Natural killer cell (primary cell): ENCODE measurements around the gene PRR35. TPM values are rescaled to one million over a fixed set of nuclear protein-coding genes. Genes with fewer than 3 reads are reported as not detected.

Experiments used
- ATAC-seq, 3 donors: fragments of 150-1000 bp in 2 of 3; fragments of 200-7000 bp in 1 of 3; cut with Tn5 transposase; 1 replicate in 1 of 3; 2 replicates in 2 of 3; pipeline ENCODE4 v1.10.0; 2021; ENCODE audit warnings: mild to moderate bottlenecking in 2 of 3, moderate library complexity in 2 of 3
- DNase-seq, 2 donors: peaks; one replicate each; pipeline versions ENCODE4 v3.0.0 to v3.0.0-alpha.2; 2013 to 2021; ENCODE audit warnings: mixed read lengths in 1 of 2
- H3K27ac ChIP-seq: one replicate; pipeline ENCODE4 v1.5.1; 2013; ENCODE audit warnings: mild to moderate bottlenecking, low read length
- H3K27me3 ChIP-seq: one replicate; pipeline ENCODE4 v1.6.1; 2013; ENCODE audit warnings: low read length; ENCODE audit not compliant: control insufficient read depth, insufficient read depth
- H3K36me3 ChIP-seq: one replicate; pipeline ENCODE4 v1.6.1; 2013; ENCODE audit warnings: low read length; ENCODE audit not compliant: control insufficient read depth, insufficient read depth
- H3K4me1 ChIP-seq: one replicate; pipeline ENCODE4 v1.6.1; 2013; ENCODE audit warnings: low read length; ENCODE audit not compliant: control insufficient read depth, insufficient read depth
- H3K4me3 ChIP-seq: one replicate; pipeline ENCODE4 v1.5.1; 2013; ENCODE audit warnings: low read length
- H3K9me3 ChIP-seq: one replicate; pipeline ENCODE4 v1.6.1; 2013; ENCODE audit warnings: low read length; ENCODE audit not compliant: control insufficient read depth, insufficient read depth
- H3K27ac Mint-ChIP-seq, 2 donors: one replicate each; pipeline ENCODE4 v1.8.0; 2022; ENCODE audit warnings: mild to moderate bottlenecking in 2 of 2, mixed read lengths in 2 of 2, moderate library complexity in 1 of 2
- H3K27me3 Mint-ChIP-seq, 2 donors: one replicate each; pipeline ENCODE4 v1.8.0; 2022; ENCODE audit warnings: low read depth in 2 of 2, mixed read lengths in 2 of 2
- H3K36me3 Mint-ChIP-seq: one replicate; pipeline ENCODE4 v1.8.0; 2022; ENCODE audit warnings: mixed read lengths
- H3K4me1 Mint-ChIP-seq, 2 donors: one replicate each; pipeline ENCODE4 v1.8.0; 2022; ENCODE audit warnings: mixed read lengths in 2 of 2
- H3K4me3 Mint-ChIP-seq: one replicate; pipeline ENCODE4 v1.8.0; 2022; ENCODE audit warnings: mild to moderate bottlenecking, moderate library complexity, mixed read lengths
- H3K9me3 Mint-ChIP-seq, 2 donors: one replicate each; pipeline ENCODE4 v1.8.0; 2022; ENCODE audit warnings: mixed read lengths in 2 of 2
- WGBS: methylation state at CpG from one replicate; pipeline ENCODE4 v1.1.7; 2013; ENCODE audit warnings: missing lambda C conversion rate; ENCODE audit not compliant: insufficient coverage; 5-methylcytosine and 5-hydroxymethylcytosine counted together
- intact Hi-C: fragments of 100-400 bp; cut with micrococcal nuclease; formaldehyde crosslinking; loops from one replicate; pipeline ENCODE4 v1.14.2; 2022
- total RNA-seq, 4 donors: library from RNA; stranded (reverse); fragments of 120-200 nt in 1 of 4; gene quantifications; one replicate each; pipeline versions ENCODE4 v1.2.3 to v1.2.4, GENCODE V29; 2013 to 2022
- TF ChIP-seq, protein P1 (sequence below): fragments of 200-600 bp; IDR thresholded peaks from one replicate; pipeline ENCODE4 v1.8.0; 2022; ENCODE audit warnings: antibody characterized with exemption

Gene PRR35
- total RNA-seq, 3 donors from 2014 or later (not counting 1 experiment from before 2014, with no cell fraction given): 0.20 TPM; not detected in 2

DNA sequence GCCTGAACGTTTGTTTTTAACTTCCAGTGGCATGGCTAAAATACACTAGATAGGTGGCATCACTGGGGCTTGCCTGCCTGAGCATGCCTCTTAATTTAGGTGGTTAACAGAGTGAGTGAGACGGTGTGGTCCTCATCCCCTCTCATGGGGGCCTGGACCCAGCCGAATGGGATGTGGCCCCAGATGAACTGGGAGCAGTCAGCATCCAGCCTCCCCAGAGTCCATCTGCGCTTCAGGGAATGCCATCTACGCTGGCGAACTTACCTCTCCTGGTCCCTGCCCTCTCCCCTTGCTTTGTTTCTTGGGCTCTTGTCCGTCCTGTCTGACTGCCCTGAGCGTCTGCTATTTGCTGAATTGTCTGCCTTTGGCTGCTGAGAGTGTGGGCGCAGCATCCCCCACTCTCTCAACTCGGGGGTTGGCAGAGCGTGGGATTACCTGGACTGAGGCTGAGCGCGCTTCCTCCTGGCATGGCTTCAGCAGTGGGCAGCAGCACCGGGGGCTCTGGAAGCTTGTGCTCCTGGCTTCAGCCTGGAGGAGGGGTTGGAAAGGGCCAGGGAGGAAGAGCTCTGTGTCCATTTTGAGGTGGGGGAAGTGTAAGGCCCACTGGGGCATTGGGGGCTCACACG lies 31.8 kb downstream of the PRR35 start:
- Histone ChIP-seq H3K4me1 (peaks cover 45% of the 10 kb centered on the region), H3K4me3 (no peak overlapping the region), H3K36me3 (no peaks in the 10 kb centered on the region), H3K27me3 (no peaks in the 10 kb centered on the region), H3K9me3 (no peaks in the 10 kb centered on the region), H3K27ac (no peak overlapping the region)
- peak overlapping the region; percentile 91 for H3K4me3 Mint-ChIP-seq
- 95% methylated on average over 15 of the region's 15 CpGs for WGBS
- H3K9me3 Mint-ChIP-seq: no peaks in the 10 kb centered on the region
- DNase-seq (no peak), ATAC-seq (no peak)
- H3K27ac Mint-ChIP-seq: peak overlapping the region in 1 of 2 donors; percentile 74
- no peaks in the 10 kb centered on the region for H3K36me3 Mint-ChIP-seq
- TF ChIP-seq, protein P1, sequence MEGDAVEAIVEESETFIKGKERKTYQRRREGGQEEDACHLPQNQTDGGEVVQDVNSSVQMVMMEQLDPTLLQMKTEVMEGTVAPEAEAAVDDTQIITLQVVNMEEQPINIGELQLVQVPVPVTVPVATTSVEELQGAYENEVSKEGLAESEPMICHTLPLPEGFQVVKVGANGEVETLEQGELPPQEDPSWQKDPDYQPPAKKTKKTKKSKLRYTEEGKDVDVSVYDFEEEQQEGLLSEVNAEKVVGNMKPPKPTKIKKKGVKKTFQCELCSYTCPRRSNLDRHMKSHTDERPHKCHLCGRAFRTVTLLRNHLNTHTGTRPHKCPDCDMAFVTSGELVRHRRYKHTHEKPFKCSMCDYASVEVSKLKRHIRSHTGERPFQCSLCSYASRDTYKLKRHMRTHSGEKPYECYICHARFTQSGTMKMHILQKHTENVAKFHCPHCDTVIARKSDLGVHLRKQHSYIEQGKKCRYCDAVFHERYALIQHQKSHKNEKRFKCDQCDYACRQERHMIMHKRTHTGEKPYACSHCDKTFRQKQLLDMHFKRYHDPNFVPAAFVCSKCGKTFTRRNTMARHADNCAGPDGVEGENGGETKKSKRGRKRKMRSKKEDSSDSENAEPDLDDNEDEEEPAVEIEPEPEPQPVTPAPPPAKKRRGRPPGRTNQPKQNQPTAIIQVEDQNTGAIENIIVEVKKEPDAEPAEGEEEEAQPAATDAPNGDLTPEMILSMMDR: no peak
- peaks cover 17 to 60% of the 10 kb centered on the region in 2 donors for H3K4me1 Mint-ChIP-seq
- intact Hi-C loops: no loop called here
- no peaks in the 10 kb centered on the region for H3K27me3 Mint-ChIP-seq

DNA sequence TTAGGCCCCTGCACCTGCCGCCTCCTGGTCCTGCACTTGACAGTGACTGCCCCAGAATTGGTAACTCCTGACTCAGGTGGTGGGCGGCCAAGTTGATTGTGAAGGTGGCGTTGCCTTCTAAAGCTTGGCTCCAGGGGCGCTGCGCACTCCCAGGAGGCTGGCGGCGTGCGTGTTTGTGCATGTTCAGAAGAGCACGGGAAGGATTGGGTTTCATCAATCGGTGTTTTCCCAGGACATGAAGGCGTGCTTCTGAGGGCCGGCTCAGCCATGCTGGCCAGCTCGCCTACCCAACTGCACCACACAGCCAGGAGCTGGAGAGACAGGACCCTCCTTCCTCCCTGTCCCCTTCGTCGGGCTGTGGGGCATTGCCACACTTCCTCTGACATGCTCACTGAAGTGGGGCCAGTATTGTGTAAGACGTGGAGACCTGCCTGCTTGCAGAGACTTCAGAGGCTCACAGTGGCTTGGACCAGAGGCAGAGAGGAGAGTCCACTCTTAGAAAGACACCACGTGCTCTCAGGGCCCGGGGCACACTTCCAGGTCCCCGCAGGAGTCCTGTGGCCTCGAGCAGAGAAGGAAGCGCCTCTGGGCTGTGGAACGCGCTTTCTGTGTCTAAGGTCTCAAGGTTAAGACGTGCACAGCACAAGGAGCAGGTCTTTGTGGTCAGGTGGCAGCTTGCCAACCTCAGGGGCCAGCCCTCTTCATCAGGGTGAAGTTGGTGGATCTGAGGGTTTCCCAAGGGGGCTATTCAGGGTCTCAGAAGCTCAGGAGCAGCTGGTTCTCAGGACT lies 32.5 kb downstream of the PRR35 start:
- WGBS: 69% methylated on average over 24 of the region's 24 CpGs
- Histone ChIP-seq H3K36me3 (no peaks in the 10 kb centered on the region), H3K4me1 (peaks cover 41% of the 10 kb centered on the region), H3K27ac (no peak overlapping the region), H3K9me3 (no peaks in the 10 kb centered on the region), H3K27me3 (no peaks in the 10 kb centered on the region), H3K4me3 (no peak overlapping the region)
- Mint-ChIP-seq H3K9me3 (no peaks in the 10 kb centered on the region), H3K4me1 (peaks cover 17 to 61% of the 10 kb centered on the region in 2 donors), H3K4me3 (no peak overlapping the region), H3K36me3 (no peaks in the 10 kb centered on the region), H3K27ac (peak overlapping the region in 1 of 2 donors; percentile 36), H3K27me3 (no peaks in the 10 kb centered on the region)
- TF ChIP-seq, protein P1: no peak
- ATAC-seq: no peak
- intact Hi-C loops: no loop called here
- DNase-seq: no peak

DNA sequence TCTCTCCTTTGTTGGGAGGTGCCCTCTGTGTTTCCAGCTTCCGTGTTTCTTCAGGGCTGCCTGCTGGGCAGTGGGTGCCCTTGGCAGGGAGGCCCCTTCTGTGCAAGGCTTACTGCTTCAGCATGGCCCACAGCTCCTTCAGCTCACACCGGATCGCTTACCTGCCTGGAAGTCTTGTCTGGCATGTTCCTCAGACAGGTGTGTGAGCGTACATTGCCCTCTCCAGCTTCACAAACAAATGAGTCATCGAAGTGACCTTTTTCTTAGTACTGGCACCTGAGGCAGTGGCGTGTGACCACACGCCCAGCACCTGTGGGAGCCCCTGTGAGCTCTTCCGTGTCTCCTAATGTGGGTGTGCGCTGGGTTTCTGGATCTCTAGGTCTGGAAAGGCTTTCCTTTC lies 33.2 kb downstream of the PRR35 start:
- no peaks in the 10 kb centered on the region for H3K9me3 ChIP-seq
- H3K4me1 ChIP-seq: peaks cover 34% of the 10 kb centered on the region
- intact Hi-C loops: no loop called here
- 88% methylated on average over 9 of the region's 9 CpGs for WGBS
- Mint-ChIP-seq H3K4me1 (peaks cover 17 to 57% of the 10 kb centered on the region in 2 donors), H3K36me3 (no peaks in the 10 kb centered on the region), H3K4me3 (no peak overlapping the region), H3K27me3 (no peaks in the 10 kb centered on the region), H3K9me3 (no peaks in the 10 kb centered on the region), H3K27ac (peak overlapping the region in 1 of 2 donors; percentile 36)
- H3K27ac ChIP-seq: no peak overlapping the region
- TF ChIP-seq, protein P1: no peak
- ATAC-seq (no peak), DNase-seq (no peak)
- H3K36me3 ChIP-seq: no peaks in the 10 kb centered on the region
- no peaks in the 10 kb centered on the region for H3K27me3 ChIP-seq
- no peak overlapping the region for H3K4me3 ChIP-seq
